HepG2 (cell line): ENCODE measurements around the gene ITGB3. TPM values are rescaled to one million over a fixed set of nuclear protein-coding genes. Genes with fewer than 3 reads are reported as not detected.

Experiments
- ATAC-seq: fragments of 200-7000 bp; cut with Tn5 transposase; 3 replicates; pipeline ENCODE4 v1.9.1; 2020; ENCODE audit warnings: mild to moderate bottlenecking, moderate library complexity
- BruUV-seq: library from RNA; stranded (reverse); fragments of 400-500 nt; replicated peaks from 2 replicates; lab custom pipeline; 2021; lab: Mats Ljungman, UMichigan
- CTCF ChIA-PET: fragments of 300-600 bp; formaldehyde crosslinking; extraction: SDS; loops from one replicate; lab custom pipeline; 2021; ENCODE audit warnings: low total read pairs, inconsistent platforms, low intra/inter-chr PET ratio; lab: Yijun Ruan, JAX
- POLR2A ChIA-PET: fragments of 350-600 bp; sonication (Branson Sonifier 250); formaldehyde crosslinking; loops from one replicate; lab custom pipeline; 2020; ENCODE audit warnings: antibody characterized with exemption, inconsistent platforms; lab: Yijun Ruan, JAX
- DNase-seq: peaks from one replicate; pipeline ENCODE4 v3.0.0-alpha.2; 2015; ENCODE audit warnings: low spot score
- FAIRE-seq: peaks from 3 replicates; lab custom pipeline; 2011; peaks lifted over from hg19 to GRCh38; lab: Jason Lieb, UNC
- H2AFZ ChIP-seq: one replicate; pipeline ENCODE4 v1.6.1; 2011; ENCODE audit warnings: low read length, inconsistent platforms
- H3K27ac ChIP-seq: fragments of 300-600 bp; 3 replicates; pipeline ENCODE4 v1.8.0; 2011; ENCODE audit warnings: mixed run types, mild to moderate bottlenecking, mixed read lengths, low read length, inconsistent platforms; ENCODE audit not compliant: insufficient read depth; ENCODE audit errors: extremely low read length
- H3K27me3 ChIP-seq, 2 experiments: fragments of 200-600 bp in 1 of 2; 2 replicates in 1 of 2; 3 replicates in 1 of 2; pipeline versions ENCODE4 v1.6.0 to v1.8.0; 2011; ENCODE audit warnings: low read length in 2 of 2, mild to moderate bottlenecking in 2 of 2, moderate library complexity in 2 of 2, inconsistent platforms in 1 of 2; ENCODE audit not compliant: insufficient read depth in 2 of 2, control insufficient read depth in 1 of 2
- H3K36me3 ChIP-seq, 2 experiments: fragments of 200-600 bp in 1 of 2; replicated peaks in 1 of 2; 2 replicates in 1 of 2; 3 replicates in 1 of 2; pipeline versions ENCODE4 v1.5.1 to v1.8.0; 2011; ENCODE audit warnings: low read length in 2 of 2, inconsistent platforms in 1 of 2; ENCODE audit not compliant: insufficient read depth in 2 of 2, control insufficient read depth in 1 of 2
- H3K4me1 ChIP-seq: 2 replicates; pipeline ENCODE4 v1.5.1; 2012; ENCODE audit warnings: low read length, inconsistent platforms; ENCODE audit not compliant: insufficient read depth
- H3K4me2 ChIP-seq: 2 replicates; pipeline ENCODE4 v1.6.0; 2011; ENCODE audit warnings: low read depth, low read length, inconsistent platforms
- H3K4me3 ChIP-seq, 3 experiments: fragments of 200-600 bp in 1 of 3; sonication (generic), shearing (Covaris generic) in 1 of 3; replicated peaks in 1 of 3; 2 replicates each; pipeline ENCODE4 v1.5.1; 2011 to 2016; ENCODE audit warnings: low read length in 3 of 3, inconsistent platforms in 2 of 3, low read depth in 2 of 3, mild to moderate bottlenecking in 2 of 3, control low read depth in 1 of 3, mixed read lengths in 1 of 3; ENCODE audit not compliant: insufficient read depth in 1 of 3
- H3K79me2 ChIP-seq: one replicate; pipeline ENCODE4 v1.6.1; 2011; ENCODE audit warnings: low read length, inconsistent platforms; ENCODE audit not compliant: insufficient read depth
- H3K9ac ChIP-seq: 2 replicates; pipeline ENCODE4 v1.6.0; 2011; ENCODE audit warnings: mild to moderate bottlenecking, low read depth, low read length, inconsistent platforms; ENCODE audit not compliant: insufficient read depth
- H3K9me3 ChIP-seq: 2 replicates; pipeline ENCODE4 v1.5.1; 2012; ENCODE audit warnings: mild to moderate bottlenecking, low read length
- H4K20me1 ChIP-seq: 2 replicates; pipeline ENCODE4 v1.6.0; 2011; ENCODE audit warnings: inconsistent platforms, mild to moderate bottlenecking, low read length, moderate library complexity; ENCODE audit not compliant: insufficient read depth
- CAMTA2 ChIP-seq: sonication (generic); formaldehyde crosslinking; IDR thresholded peaks from 2 replicates; pipeline ENCODE4 v1.4.0; 2020; ENCODE audit warnings: mild to moderate bottlenecking, missing genetic modification reagents, borderline replicate concordance
- CREB1 ChIP-seq, 2 experiments: fragments of 450-650 bp in 1 of 2; IDR thresholded peaks; 2 replicates each; pipeline ENCODE4 v1.6.1; 2016 to 2017; ENCODE audit warnings: control low read depth in 1 of 2, mild to moderate bottlenecking in 1 of 2, missing compliant biosample characterization in 1 of 2, missing genetic modification characterization in 1 of 2
- SAFB2 ChIP-seq: sonication (generic); formaldehyde crosslinking; IDR thresholded peaks from 2 replicates; pipeline ENCODE4 v1.5.1; 2020; ENCODE audit warnings: missing genetic modification reagents, low read depth, mild to moderate bottlenecking, borderline replicate concordance
- ZNF296 ChIP-seq: sonication (generic); formaldehyde crosslinking; conservative IDR thresholded peaks from 2 replicates; pipeline ENCODE4 v1.5.0; 2020; ENCODE audit warnings: mild to moderate bottlenecking, missing genetic modification reagents
- WGBS: methylation state at CpG from one replicate; pipeline ENCODE4 v1.1.6; 2017; ENCODE audit warnings: low lambda C conversion rate; 5-methylcytosine and 5-hydroxymethylcytosine counted together
- in situ Hi-C: cut with HindIII; loops from 2 replicates; pipeline ENCODE4 v1.10.0; 2017; ENCODE audit warnings: low pct_unique_long_range_greater_than_20kb; ENCODE audit not compliant: extremely low pct_ligation_motif_present
- intact Hi-C: fragments of 100-400 bp; cut with micrococcal nuclease; formaldehyde crosslinking; loops from one replicate; pipeline ENCODE4 v1.10.0; 2022; ENCODE audit not compliant: unreplicated experiment
- polyA plus RNA-seq, 8 experiments: library from polyadenylated mRNA; depleted of rRNA in 3 of 8; stranded (reverse) in 7 of 8; unstranded in 1 of 8; fragments of >200 nt; fragmentation: Illumina TruSeq in 4 of 8; extraction: Trizol in 4 of 8; gene quantifications; 2 replicates each; pipeline versions ENCODE4 v1.2.1 to v1.2.3, GENCODE V29; 2011 to 2016; ENCODE audit warnings: low read depth in 4 of 8, missing spikeins in 1 of 8, mixed read lengths in 1 of 8; ENCODE audit not compliant: insufficient read depth in 1 of 8
- total RNA-seq, 5 experiments: library from RNA; depleted of rRNA; stranded (reverse); fragments of >200 nt; fragmentation: Illumina TruSeq; extraction: Trizol; gene quantifications; 2 replicates each; pipeline ENCODE4 v1.2.3, GENCODE V29; 2016; ENCODE audit warnings: low read depth in 1 of 5
- TF ChIP-seq, protein P1 (sequence below): sonication (generic); formaldehyde crosslinking; IDR thresholded peaks from 2 replicates; pipeline ENCODE4 v1.4.0; 2020; ENCODE audit warnings: mild to moderate bottlenecking, missing genetic modification reagents

The ITGB3 gene
- total and polyA plus RNA-seq, 2 of the 13 experiments (the other 11 are each of a cell fraction or from before 2014, with no cell fraction given): 0.09 to 0.31 TPM

DNA sequence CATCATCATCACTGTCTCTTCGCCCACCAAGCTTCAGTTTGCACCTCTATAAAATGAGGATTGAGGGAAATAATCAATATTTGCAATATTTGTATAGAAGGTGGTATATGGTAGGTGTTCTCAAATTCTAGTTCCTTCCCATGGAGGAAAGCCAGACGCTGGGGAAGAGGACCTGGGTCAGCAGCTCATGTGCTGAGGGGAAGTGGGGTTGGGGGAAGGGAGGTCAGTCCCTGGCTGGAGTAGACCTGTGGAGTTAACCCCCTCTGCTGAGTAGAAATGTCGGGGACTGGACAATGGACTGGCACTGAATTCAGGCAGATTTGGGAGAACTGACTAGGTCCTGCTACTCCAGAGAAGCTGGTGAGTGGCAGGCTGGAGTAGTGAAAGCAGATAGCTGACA lies 12.8 kb upstream of the ITGB3 start:
- ChIA-PET POLR2A (interaction anchor here (1.1 kb wide), 1 partner anchor 12 kb away, joined by 5 read pairs; no protein-coding TSS in a partner anchor), CTCF (no interaction called here)
- in situ Hi-C loops: no loop called here
- Histone ChIP-seq H3K4me1 (no peaks in the 10 kb centered on the region), H3K27me3 (no peaks in the 10 kb centered on the region; a peak in 1 of 5 replicates), H3K4me2 (no peak overlapping the region), H3K36me3 (no peaks in the 10 kb centered on the region), H3K9ac (no peak overlapping the region), H3K79me2 (no peaks in the 10 kb centered on the region), H3K4me3 (no peak overlapping the region), H3K9me3 (no peaks in the 10 kb centered on the region), H4K20me1 (no peaks in the 10 kb centered on the region), H3K27ac (no peak overlapping the region), H2AFZ (no peak overlapping the region)
- BruUV-seq: no TSS peak
- intact Hi-C loops: no loop called here
- no peak for ATAC-seq
- 17% methylated on average over 3 of the region's 3 CpGs for WGBS
- no peak for FAIRE-seq
- DNase-seq: no peak
- TF ChIP-seq CREB1 (IDR thresholded peaks at IDR 0.05) (peak; percentile 45), CREB1 (CRISPR knock-in tag; IDR thresholded peaks at IDR 0.05) (no peak), ZNF296 (CRISPR knock-in tag) (no peak)

GRCh38 chr17:47242648-47243047 lies 11.0 kb upstream of the ITGB3 start:
- CTCF ChIA-PET: no interaction called here
- Histone ChIP-seq H3K36me3 (no peaks in the 10 kb centered on the region), H3K27ac (no peak overlapping the region), H3K27me3 (no peaks in the 10 kb centered on the region; a peak in 1 of 5 replicates)
- no peak for TF ChIP-seq SAFB2 (CRISPR knock-in tag)
- TF ChIP-seq, protein P1, sequence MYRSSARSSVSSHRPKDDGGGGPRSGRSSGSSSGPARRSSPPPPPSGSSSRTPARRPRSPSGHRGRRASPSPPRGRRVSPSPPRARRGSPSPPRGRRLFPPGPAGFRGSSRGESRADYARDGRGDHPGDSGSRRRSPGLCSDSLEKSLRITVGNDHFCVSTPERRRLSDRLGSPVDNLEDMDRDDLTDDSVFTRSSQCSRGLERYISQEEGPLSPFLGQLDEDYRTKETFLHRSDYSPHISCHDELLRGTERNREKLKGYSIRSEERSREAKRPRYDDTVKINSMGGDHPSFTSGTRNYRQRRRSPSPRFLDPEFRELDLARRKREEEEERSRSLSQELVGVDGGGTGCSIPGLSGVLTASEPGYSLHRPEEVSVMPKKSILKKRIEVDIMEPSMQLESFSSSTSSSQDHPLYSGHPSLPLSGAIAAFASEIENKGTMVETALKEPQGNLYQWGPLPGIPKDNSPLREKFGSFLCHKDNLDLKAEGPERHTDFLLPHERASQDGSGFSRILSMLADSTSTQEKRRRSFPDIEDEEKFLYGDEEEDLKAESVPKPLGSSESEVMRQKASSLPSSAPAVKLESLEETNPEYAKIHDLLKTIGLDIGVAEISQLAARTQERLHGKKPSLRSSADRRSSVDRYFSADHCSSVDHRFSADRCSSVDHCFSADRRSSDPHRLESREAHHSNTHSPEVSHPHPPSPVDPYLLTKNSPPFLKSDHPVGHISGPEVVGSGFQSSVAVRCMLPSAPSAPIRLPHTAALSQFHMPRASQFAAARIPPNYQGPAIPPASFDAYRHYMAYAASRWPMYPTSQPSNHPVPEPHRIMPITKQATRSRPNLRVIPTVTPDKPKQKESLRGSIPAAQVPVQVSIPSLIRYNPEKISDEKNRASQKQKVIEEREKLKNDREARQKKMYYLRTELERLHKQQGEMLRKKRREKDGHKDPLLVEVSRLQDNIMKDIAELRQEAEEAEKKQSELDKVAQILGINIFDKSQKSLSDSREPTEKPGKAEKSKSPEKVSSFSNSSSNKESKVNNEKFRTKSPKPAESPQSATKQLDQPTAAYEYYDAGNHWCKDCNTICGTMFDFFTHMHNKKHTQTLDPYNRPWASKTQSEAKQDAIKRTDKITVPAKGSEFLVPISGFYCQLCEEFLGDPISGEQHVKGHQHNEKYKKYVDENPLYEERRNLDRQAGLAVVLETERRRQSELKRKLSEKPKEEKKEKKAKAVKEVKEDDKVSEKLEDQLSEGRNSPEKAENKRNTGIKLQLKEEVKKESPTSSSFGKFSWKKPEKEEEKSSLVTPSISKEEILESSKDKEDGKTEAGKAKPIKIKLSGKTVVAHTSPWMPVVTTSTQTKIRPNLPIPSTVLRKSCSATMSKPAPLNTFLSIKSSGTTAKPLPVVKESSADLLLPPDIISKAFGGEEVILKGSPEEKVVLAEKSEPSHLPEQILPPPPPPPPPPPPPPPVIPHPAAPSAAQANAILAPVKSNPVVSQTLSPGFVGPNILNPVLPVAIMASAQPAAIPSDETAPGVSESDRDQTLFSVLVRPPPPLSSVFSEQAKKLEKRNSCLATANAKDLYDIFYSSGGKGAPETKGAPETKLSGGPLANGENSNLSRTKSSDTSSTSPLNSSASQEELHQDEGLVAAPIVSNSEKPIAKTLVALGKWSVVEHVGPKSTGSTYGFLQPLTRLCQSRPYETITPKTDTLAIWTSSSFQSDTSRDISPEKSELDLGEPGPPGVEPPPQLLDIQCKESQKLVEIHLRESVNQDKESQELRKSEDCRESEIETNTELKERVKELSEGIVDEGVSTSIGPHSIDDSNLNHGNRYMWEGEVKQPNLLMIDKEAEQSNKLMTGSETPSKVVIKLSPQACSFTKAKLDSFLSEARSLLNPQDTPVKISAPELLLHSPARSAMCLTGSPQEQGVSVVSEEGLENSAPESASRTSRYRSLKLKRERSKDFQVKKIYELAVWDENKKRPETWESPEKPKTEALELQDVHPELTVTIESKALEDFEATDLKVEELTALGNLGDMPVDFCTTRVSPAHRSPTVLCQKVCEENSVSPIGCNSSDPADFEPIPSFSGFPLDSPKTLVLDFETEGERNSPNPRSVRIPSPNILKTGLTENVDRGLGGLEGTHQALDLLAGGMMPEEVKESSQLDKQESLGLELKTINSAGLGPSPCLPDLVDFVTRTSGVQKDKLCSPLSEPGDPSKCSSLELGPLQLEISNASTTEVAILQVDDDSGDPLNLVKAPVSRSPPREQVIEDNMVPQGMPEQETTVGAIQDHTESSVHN (CRISPR knock-in tag): no peak
- TF ChIP-seq CAMTA2 (CRISPR knock-in tag): no peak
- TF ChIP-seq, all 625 proteins: peak for 0
- ATAC-seq (no peak), DNase-seq (no peak), FAIRE-seq (no peak)
- BruUV-seq: no TSS peak
- POLR2A ChIA-PET: no interaction called here
- in situ Hi-C loops (no loop called here), intact Hi-C loops (no loop called here)
- Histone ChIP-seq H3K4me1 (no peaks in the 10 kb centered on the region), H3K9me3 (no peaks in the 10 kb centered on the region), H2AFZ (no peak overlapping the region), H3K4me3 (no peak overlapping the region), H4K20me1 (no peaks in the 10 kb centered on the region), H3K9ac (no peak overlapping the region), H3K4me2 (no peak overlapping the region), H3K79me2 (no peaks in the 10 kb centered on the region)
- 68% methylated on average over 2 of the region's 2 CpGs for WGBS
